C4-2B (cell line): ENCODE results near the gene TMCO4.

ENCODE experiments used
- H3K27ac ChIP-seq: fragments of 450-650 bp; 2 replicates; pipeline ENCODE4 v1.5.1; 2017
- ZFX ChIP-seq: fragments of 450-650 bp; IDR thresholded peaks from 2 replicates; pipeline ENCODE4 v1.6.1; 2017
- TF ChIP-seq, protein P1 (sequence below): fragments of 450-650 bp; conservative IDR thresholded peaks from 2 replicates; pipeline ENCODE4 v1.5.1; 2017; ENCODE audit warnings: mild to moderate bottlenecking

TMCO4 gene

DNA sequence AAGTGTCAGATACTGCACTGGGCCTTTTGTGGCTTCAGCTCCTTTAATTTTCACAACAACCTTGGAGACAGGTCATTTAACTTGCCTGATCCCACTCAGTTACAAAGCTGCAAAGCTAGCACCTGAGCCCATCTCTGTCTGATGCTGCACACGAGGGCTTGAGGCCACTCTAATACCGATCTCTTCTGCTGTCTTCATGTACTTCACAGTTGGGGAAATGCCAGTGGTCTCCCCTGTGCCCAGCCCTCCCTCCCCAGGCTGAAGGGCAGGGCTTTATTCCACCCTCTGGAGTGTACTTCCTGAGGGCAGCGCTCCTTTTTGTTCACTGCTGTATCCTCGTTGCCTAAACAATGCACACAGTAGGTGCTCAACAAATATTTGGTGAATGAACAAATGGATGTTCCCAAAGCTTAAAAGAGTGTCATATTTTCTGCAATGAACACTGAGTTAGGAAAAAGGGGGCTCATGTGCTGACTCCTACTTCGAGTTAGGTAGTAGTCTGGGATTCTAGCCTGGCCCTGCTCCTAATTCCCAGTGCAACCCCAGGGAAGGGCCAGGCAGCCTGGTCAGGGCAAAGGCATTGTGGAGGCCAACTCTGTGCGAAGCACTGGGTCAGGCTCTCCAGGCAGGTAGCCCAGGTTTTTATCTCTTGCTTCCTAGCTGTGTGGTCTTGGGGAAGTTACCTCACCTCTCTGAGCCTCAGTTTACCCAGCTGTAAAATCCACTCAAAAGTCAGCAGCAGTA lies 1.1 kb downstream of the TMCO4 start:
- peak overlapping the region; percentile 82 for H3K27ac ChIP-seq
- no peak for TF ChIP-seq ZFX
- TF ChIP-seq, protein P1, sequence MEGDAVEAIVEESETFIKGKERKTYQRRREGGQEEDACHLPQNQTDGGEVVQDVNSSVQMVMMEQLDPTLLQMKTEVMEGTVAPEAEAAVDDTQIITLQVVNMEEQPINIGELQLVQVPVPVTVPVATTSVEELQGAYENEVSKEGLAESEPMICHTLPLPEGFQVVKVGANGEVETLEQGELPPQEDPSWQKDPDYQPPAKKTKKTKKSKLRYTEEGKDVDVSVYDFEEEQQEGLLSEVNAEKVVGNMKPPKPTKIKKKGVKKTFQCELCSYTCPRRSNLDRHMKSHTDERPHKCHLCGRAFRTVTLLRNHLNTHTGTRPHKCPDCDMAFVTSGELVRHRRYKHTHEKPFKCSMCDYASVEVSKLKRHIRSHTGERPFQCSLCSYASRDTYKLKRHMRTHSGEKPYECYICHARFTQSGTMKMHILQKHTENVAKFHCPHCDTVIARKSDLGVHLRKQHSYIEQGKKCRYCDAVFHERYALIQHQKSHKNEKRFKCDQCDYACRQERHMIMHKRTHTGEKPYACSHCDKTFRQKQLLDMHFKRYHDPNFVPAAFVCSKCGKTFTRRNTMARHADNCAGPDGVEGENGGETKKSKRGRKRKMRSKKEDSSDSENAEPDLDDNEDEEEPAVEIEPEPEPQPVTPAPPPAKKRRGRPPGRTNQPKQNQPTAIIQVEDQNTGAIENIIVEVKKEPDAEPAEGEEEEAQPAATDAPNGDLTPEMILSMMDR: no peak

- H3K27ac ChIP-seq: peak overlapping the region; percentile 82
- TF ChIP-seq, protein P1: no peak
- TF ChIP-seq ZFX: no peak
Observed at GRCh38 chr1:19797827-19798226, 1.9 kb downstream of the TMCO4 start.

GRCh38 chr1:19794583-19794982 lies 5.1 kb downstream of the TMCO4 start:
- H3K27ac ChIP-seq: no peak overlapping the region
- no peak for TF ChIP-seq ZFX
- TF ChIP-seq, protein P1: no peak

DNA sequence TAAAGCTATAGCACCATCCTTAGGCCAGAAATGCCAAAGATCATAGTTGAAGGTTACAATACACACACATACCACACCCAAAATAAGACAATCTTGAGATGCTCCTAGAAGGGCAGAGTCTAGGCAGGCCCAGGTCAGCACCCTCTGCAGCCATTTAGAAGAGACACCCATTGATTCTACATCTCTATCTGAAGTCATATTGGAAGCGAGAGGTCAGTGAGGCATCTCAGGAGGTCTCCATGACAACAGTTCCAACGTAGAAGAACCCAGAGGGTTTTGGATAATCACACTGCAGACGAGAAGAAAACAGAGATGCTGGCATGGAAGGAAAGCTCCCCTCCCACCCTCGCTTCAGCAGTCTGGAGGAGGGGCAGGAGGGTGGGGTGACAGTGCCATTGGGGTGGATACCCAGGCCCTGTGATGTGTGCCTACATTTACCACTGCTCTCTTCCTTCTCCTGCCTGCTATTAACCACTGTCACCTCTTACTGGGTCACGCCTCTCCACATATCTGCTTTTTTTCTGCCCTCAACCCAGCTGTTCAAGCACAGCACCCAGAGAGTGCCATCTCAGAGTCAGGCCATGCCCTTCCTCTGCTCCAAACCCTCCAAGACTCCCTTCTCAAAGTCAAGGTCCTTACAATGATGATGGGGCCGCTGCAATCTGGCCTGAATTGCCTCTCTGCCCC lies 6.2 kb downstream of the TMCO4 start:
- TF ChIP-seq, protein P1: no peak
- TF ChIP-seq ZFX: no peak

DNA sequence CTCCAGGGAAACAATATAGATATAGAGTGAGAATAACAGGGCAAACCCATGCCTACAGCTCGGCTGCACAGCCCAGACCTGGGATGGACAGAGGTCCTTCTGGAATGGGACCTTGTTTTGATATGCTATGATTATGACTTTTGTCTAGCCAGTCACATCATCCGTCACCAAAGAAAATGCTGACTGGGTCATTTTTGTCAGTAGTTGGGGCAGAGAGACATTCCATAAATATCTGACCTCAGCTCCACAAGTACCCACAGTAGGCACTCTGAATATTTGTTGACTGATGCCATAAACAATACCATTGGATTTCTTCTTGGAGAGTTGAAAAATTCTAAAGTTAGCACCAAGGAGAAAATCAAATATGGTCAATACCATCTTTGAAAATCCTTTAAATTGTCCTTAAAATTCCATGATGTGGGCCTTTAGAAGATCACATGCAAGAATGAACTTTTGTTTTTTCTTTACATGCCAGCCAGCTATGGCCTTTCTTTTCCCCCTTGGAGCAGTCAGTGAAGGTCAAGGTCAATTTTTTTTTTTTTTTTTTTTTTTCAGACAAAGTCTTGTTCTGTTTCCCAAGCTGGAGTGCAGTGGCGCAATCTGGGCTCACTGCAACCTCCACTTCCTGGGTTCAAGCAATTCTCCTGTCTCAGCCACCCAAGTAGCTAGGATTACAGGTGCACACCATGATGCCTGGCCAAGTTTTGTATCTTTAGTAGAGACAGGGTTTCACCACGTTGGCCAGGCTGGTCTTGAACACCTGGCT lies 7.3 kb downstream of the TMCO4 start:
- TF ChIP-seq, protein P1: no peak
- TF ChIP-seq ZFX: no peak
- no peak overlapping the region for H3K27ac ChIP-seq

More for the DNA sequence above, 6.2 kb downstream of the TMCO4 start:
- H3K27ac ChIP-seq: no peak overlapping the region

- peak overlapping the region; percentile 22; the same call in 1 of the 2 replicates for H3K27ac ChIP-seq
Observed at GRCh38 chr1:19790061-19790975, 9.4 kb downstream of the TMCO4 start.

DNA sequence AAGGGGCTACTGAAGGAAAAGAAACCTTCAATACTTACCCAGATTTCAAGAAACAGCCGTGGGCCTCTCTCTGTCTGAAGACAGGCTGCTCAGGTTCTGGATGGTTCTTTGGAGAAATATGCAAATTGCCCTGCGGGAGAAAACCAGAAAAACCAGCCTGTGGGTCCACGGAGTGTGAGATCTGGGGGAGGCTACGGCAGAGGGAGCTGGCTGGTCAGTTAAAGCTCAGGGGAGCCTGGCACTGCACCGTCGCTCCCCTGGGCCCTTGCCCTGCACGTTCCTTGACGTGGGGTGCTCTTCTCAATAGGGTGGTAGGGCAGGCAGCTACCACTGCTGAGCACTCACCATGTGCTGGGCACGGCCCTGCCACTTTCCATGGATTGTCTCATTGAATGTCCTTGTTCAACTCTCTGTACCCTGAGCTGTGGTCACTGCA lies 12.7 kb downstream of the TMCO4 start:
- TF ChIP-seq, protein P1: no peak

More for the DNA sequence above, 12.7 kb downstream of the TMCO4 start:
- H3K27ac ChIP-seq: peak overlapping the region; percentile 81
